IMR-90 (cell line): ENCODE data around the gene ZNF423. TPM values are rescaled to one million over a fixed set of nuclear protein-coding genes. Genes with fewer than 3 reads are reported as not detected.

ENCODE experiments used
- ATAC-seq: fragments of 200-7000 bp; cut with Tn5 transposase; 2 replicates; pipeline ENCODE4 v1.9.1; 2020; ENCODE audit warnings: low read depth, mild to moderate bottlenecking, moderate library complexity
- BruUV-seq: library from RNA; stranded (reverse); fragments of 400-500 nt; replicated peaks from 2 replicates; lab custom pipeline; 2021; lab: Mats Ljungman, UMichigan
- CTCF ChIA-PET: fragments of 300-600 bp; formaldehyde crosslinking; extraction: SDS; loops from one replicate; lab custom pipeline; 2021; ENCODE audit warnings: antibody characterized with exemption; lab: Yijun Ruan, JAX
- POLR2A ChIA-PET: fragments of 300-600 bp; sonication (Branson Sonifier 250); formaldehyde crosslinking; loops from one replicate; lab custom pipeline; 2022; ENCODE audit warnings: antibody characterized with exemption; ENCODE audit not compliant: unreplicated experiment; lab: Charles Lee
- DNase-seq: peaks from one replicate; pipeline ENCODE4 v3.0.0; 2013
- H2AFZ ChIP-seq: replicated peaks from 2 replicates; pipeline ENCODE3; 2013; ENCODE audit warnings: low read length, mild to moderate bottlenecking; ENCODE audit not compliant: poor library complexity
- H2AK5ac ChIP-seq: 2 replicates; pipeline ENCODE4 v1.6.1; 2013; ENCODE audit warnings: low read depth, low read length, inconsistent platforms
- H2AK9ac ChIP-seq: replicated peaks from 2 replicates; pipeline ENCODE3; 2013; ENCODE audit warnings: mild to moderate bottlenecking, low read depth, low read length, moderate library complexity; ENCODE audit not compliant: poor library complexity
- H2BK120ac ChIP-seq: 2 replicates; pipeline ENCODE4 v1.6.1; 2013; ENCODE audit warnings: low read depth, low read length, inconsistent platforms
- H2BK15ac ChIP-seq: 3 replicates; pipeline ENCODE4 v1.6.1; 2013; ENCODE audit warnings: low read depth, low read length, inconsistent platforms
- H2BK20ac ChIP-seq: 2 replicates; pipeline ENCODE4 v1.6.1; 2013; ENCODE audit warnings: low read depth, mild to moderate bottlenecking, inconsistent platforms, low read length, moderate library complexity
- H2BK5ac ChIP-seq: 2 replicates; pipeline ENCODE4 v1.6.1; 2013; ENCODE audit warnings: mild to moderate bottlenecking, low read depth, low read length, inconsistent platforms; ENCODE audit not compliant: poor library complexity, severe bottlenecking
- H3K14ac ChIP-seq: replicated peaks from 2 replicates; pipeline ENCODE4 v1.6.1; 2013; ENCODE audit warnings: low read depth, low read length, inconsistent platforms
- H3K18ac ChIP-seq: 2 replicates; pipeline ENCODE4 v1.6.1; 2013; ENCODE audit warnings: low read depth, low read length, control low read depth
- H3K23ac ChIP-seq: 2 replicates; pipeline ENCODE4 v1.6.1; 2013; ENCODE audit warnings: low read depth, low read length, inconsistent platforms
- H3K27ac ChIP-seq: 2 replicates; pipeline ENCODE4 v1.5.1; 2013; ENCODE audit warnings: mild to moderate bottlenecking, control low read depth, low read length; ENCODE audit not compliant: insufficient read depth
- H3K27me3 ChIP-seq: 2 replicates; pipeline ENCODE4 v1.6.1; 2013; ENCODE audit warnings: low read length; ENCODE audit not compliant: control insufficient read depth, insufficient read depth
- H3K36me3 ChIP-seq: 2 replicates; pipeline ENCODE4 v1.6.1; 2013; ENCODE audit warnings: low read length, mixed read lengths; ENCODE audit not compliant: control insufficient read depth, insufficient read depth
- H3K4ac ChIP-seq: 2 replicates; pipeline ENCODE4 v1.6.1; 2013; ENCODE audit warnings: low read depth, low read length, inconsistent platforms
- H3K4me1 ChIP-seq: 2 replicates; pipeline ENCODE4 v1.6.1; 2013; ENCODE audit warnings: low read length, mixed read lengths; ENCODE audit not compliant: control insufficient read depth, insufficient read depth
- H3K4me2 ChIP-seq: 2 replicates; pipeline ENCODE4 v1.6.1; 2013; ENCODE audit warnings: low read depth, mild to moderate bottlenecking, control low read depth, low read length, moderate library complexity
- H3K4me3 ChIP-seq: 2 replicates; pipeline ENCODE4 v1.5.1; 2013; ENCODE audit warnings: low read depth, mild to moderate bottlenecking, control low read depth, low read length, moderate library complexity; ENCODE audit not compliant: insufficient read depth
- H3K56ac ChIP-seq: 2 replicates; pipeline ENCODE4 v1.6.1; 2013; ENCODE audit warnings: low read length, inconsistent platforms; ENCODE audit not compliant: insufficient read depth; ENCODE audit errors: extremely low read depth
- H3K79me1 ChIP-seq, 2 experiments: 2 replicates each; pipeline ENCODE4 v1.6.1; 2013; ENCODE audit warnings: low read length in 2 of 2, inconsistent platforms in 1 of 2, low read depth in 1 of 2
- H3K9ac ChIP-seq: 2 replicates; pipeline ENCODE4 v1.6.1; 2013; ENCODE audit warnings: low read depth, low read length, control low read depth
- H3K9me1 ChIP-seq: 2 replicates; pipeline ENCODE4 v1.6.1; 2013; ENCODE audit warnings: low read length, inconsistent platforms; ENCODE audit not compliant: insufficient read depth
- H3K9me3 ChIP-seq: 2 replicates; pipeline ENCODE4 v1.6.1; 2013; ENCODE audit warnings: low read length; ENCODE audit not compliant: control insufficient read depth, insufficient read depth
- H4K20me1 ChIP-seq: 2 replicates; pipeline ENCODE4 v1.6.1; 2013; ENCODE audit warnings: low read length, inconsistent platforms; ENCODE audit not compliant: insufficient read depth
- H4K5ac ChIP-seq: 2 replicates; pipeline ENCODE4 v1.6.1; 2013; ENCODE audit warnings: mild to moderate bottlenecking, low read depth, low read length, control low read depth
- H4K8ac ChIP-seq, 2 experiments: 2 replicates each; pipeline ENCODE4 v1.6.1; 2013; ENCODE audit warnings: low read depth in 2 of 2, low read length in 2 of 2, control low read depth in 1 of 2, inconsistent platforms in 1 of 2
- H4K91ac ChIP-seq: 2 replicates; pipeline ENCODE4 v1.6.1; 2013; ENCODE audit warnings: low read depth, low read length, inconsistent platforms; ENCODE audit not compliant: insufficient read depth
- BHLHE40 ChIP-seq: fragments of 150-350 bp; IDR thresholded peaks from 2 replicates; pipeline ENCODE4 v1.6.1; 2016; ENCODE audit warnings: mild to moderate bottlenecking, low read depth, low read length
- CEBPB ChIP-seq: IDR thresholded peaks from 2 replicates; pipeline ENCODE4 v1.6.1; 2012; ENCODE audit warnings: low read depth, low read length, improper control_type of control experiment
- CHD1 ChIP-seq: IDR thresholded peaks from 2 replicates; pipeline ENCODE4 v1.6.1; 2012; ENCODE audit warnings: low read depth, low read length, improper control_type of control experiment
- FOS ChIP-seq: fragments of 150-350 bp; IDR thresholded peaks from 2 replicates; pipeline ENCODE4 v1.6.1; 2016; ENCODE audit warnings: low read depth, low read length
- MAZ ChIP-seq: IDR thresholded peaks from 2 replicates; pipeline ENCODE4 v1.6.1; 2012; ENCODE audit warnings: low read depth, mild to moderate bottlenecking, low read length, improper control_type of control experiment, moderate library complexity, borderline replicate concordance
- MXI1 ChIP-seq: IDR thresholded peaks from 2 replicates; pipeline ENCODE4 v1.6.1; 2012; ENCODE audit warnings: low read depth, mild to moderate bottlenecking, low read length, moderate library complexity, borderline replicate concordance
- NFE2L2 ChIP-seq: fragments of 150-350 bp; IDR thresholded peaks from 2 replicates; pipeline ENCODE4 v1.6.1; 2016; ENCODE audit warnings: low read depth, mild to moderate bottlenecking, low read length
- POLR2A ChIP-seq: IDR thresholded peaks from 2 replicates; pipeline ENCODE4 v1.6.1; 2012; ENCODE audit warnings: mild to moderate bottlenecking, low read depth, low read length
- RAD21 ChIP-seq: IDR thresholded peaks from 2 replicates; pipeline ENCODE4 v1.6.1; 2012; ENCODE audit warnings: low read length, improper control_type of control experiment
- RCOR1 ChIP-seq: IDR thresholded peaks from 2 replicates; pipeline ENCODE4 v1.6.1; 2012; ENCODE audit warnings: mild to moderate bottlenecking, low read length, improper control_type of control experiment; ENCODE audit not compliant: insufficient replicate concordance
- RFX5 ChIP-seq: IDR thresholded peaks from 2 replicates; pipeline ENCODE4 v1.8.0; 2012; ENCODE audit warnings: low read depth, mild to moderate bottlenecking, low read length, moderate library complexity
- SMC3 ChIP-seq: fragments of 150-350 bp; IDR thresholded peaks from 2 replicates; pipeline ENCODE4 v1.6.1; 2016; ENCODE audit warnings: low read depth, mild to moderate bottlenecking, antibody characterized with exemption, low read length, moderate library complexity
- WGBS, 2 experiments: methylation state at CpG; one replicate each; pipeline versions ENCODE4 v1.1.5 to v1.1.7; 2013; ENCODE audit warnings: missing lambda C conversion rate in 2 of 2; ENCODE audit not compliant: insufficient read length in 1 of 2; ENCODE audit errors: extremely low coverage in 2 of 2; 5-methylcytosine and 5-hydroxymethylcytosine counted together
- dilution Hi-C: fragments of 300-500 bp; cut with HindIII; formaldehyde crosslinking; loops from one replicate; pipeline ENCODE4 v1.14.3; 2018; ENCODE audit warnings: low sequenced_read_pairs; ENCODE audit not compliant: unreplicated experiment
- in situ Hi-C: fragments of 300-500 bp; cut with MboI; formaldehyde crosslinking; loops from 3 replicates; pipeline ENCODE4 v1.14.3; 2019; ENCODE audit warnings: low sequenced_read_pairs, inconsistent platforms, mixed read lengths
- intact Hi-C: fragments of 100-400 bp; cut with micrococcal nuclease; formaldehyde crosslinking; loops from 2 replicates; pipeline ENCODE4 v1.10.0; 2022
- polyA plus RNA-seq, 3 experiments: library from polyadenylated mRNA; depleted of rRNA; stranded (reverse); fragments of >200 nt; gene quantifications; 2 replicates each; pipeline ENCODE4 v1.2.3, GENCODE V29; 2012; ENCODE audit warnings: low replicate concordance in 1 of 3
- total RNA-seq: library from RNA; depleted of rRNA; stranded (reverse); fragments of >200 nt; gene quantifications from 2 replicates; pipeline ENCODE4 v1.2.3, GENCODE V29; 2012
- TF ChIP-seq, protein P1 (sequence below): fragments of 150-350 bp; IDR thresholded peaks from 2 replicates; pipeline ENCODE4 v1.6.1; 2016; ENCODE audit warnings: low read depth, mild to moderate bottlenecking, low read length, moderate library complexity, borderline replicate concordance
- TF ChIP-seq, protein P2 (sequence below): conservative IDR thresholded peaks from 2 replicates; pipeline ENCODE4 v1.5.1; 2012; ENCODE audit warnings: mild to moderate bottlenecking, low read depth, low read length, improper control_type of control experiment
- TF ChIP-seq, protein P3 (sequence below): fragments of 150-350 bp; IDR thresholded peaks from 2 replicates; pipeline ENCODE4 v1.6.1; 2017; ENCODE audit warnings: mild to moderate bottlenecking, antibody characterized with exemption, low read length, low read depth

ZNF423 gene
- total and polyA plus RNA-seq, 2 of the 4 experiments (the other 2 are of a cell fraction) = under 0.01 to 0.10 TPM

DNA sequence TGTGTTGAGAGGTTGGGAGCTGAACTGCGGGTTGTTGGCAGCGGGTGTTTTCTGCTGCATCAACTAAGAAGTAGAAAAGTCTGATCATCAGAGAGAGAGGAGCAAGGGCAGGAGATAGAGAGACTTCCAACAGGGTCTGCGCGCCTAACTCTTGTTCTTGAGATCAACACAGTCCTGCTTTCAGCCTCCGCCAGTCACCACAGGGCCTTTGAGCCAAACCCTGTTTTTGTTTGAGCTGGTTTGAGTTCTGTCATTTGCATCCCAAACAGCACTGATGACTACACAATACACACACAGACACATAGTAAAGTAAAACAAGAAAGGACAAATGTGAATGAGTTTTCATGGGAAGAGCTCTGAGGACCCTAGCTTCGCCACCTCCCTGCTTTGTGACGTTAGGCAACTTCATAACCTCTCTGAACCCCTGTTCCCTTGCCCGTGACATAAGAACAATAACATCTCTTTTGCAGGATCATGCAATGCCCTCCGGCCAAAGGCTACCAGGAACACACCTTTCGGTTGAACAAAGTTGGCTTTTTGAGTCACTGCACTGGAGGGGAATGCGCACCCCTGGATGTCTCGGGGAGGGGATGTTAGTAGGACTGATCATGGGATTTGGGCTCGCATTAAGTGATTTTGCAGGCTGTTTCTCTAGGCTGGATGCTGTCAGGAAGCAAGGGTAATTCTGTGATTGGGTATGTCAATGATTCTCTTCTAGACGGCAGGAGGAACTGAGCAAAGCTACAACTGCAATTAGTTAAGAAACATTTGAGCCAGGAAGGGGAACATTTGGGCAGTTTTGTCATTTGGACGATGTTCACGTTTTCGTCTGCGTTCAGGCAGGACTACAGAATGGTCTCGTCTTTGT is 390.0 kb downstream of the ZNF423 start:
- in situ Hi-C loops = no loop called here
- TF ChIP-seq POLR2A (no peak), MAZ (no peak), FOS (no peak), CEBPB (no peak), MXI1 (no peak), SMC3 (no peak), RFX5 (no peak), RCOR1 (no peak), RAD21 (no peak), NFE2L2 (no peak), CHD1 (no peak), BHLHE40 (no peak)
- TF ChIP-seq, protein P1, sequence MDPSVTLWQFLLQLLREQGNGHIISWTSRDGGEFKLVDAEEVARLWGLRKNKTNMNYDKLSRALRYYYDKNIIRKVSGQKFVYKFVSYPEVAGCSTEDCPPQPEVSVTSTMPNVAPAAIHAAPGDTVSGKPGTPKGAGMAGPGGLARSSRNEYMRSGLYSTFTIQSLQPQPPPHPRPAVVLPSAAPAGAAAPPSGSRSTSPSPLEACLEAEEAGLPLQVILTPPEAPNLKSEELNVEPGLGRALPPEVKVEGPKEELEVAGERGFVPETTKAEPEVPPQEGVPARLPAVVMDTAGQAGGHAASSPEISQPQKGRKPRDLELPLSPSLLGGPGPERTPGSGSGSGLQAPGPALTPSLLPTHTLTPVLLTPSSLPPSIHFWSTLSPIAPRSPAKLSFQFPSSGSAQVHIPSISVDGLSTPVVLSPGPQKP = no peak
- TF ChIP-seq, protein P2, sequence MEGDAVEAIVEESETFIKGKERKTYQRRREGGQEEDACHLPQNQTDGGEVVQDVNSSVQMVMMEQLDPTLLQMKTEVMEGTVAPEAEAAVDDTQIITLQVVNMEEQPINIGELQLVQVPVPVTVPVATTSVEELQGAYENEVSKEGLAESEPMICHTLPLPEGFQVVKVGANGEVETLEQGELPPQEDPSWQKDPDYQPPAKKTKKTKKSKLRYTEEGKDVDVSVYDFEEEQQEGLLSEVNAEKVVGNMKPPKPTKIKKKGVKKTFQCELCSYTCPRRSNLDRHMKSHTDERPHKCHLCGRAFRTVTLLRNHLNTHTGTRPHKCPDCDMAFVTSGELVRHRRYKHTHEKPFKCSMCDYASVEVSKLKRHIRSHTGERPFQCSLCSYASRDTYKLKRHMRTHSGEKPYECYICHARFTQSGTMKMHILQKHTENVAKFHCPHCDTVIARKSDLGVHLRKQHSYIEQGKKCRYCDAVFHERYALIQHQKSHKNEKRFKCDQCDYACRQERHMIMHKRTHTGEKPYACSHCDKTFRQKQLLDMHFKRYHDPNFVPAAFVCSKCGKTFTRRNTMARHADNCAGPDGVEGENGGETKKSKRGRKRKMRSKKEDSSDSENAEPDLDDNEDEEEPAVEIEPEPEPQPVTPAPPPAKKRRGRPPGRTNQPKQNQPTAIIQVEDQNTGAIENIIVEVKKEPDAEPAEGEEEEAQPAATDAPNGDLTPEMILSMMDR = no peak
- TF ChIP-seq, protein P3, sequence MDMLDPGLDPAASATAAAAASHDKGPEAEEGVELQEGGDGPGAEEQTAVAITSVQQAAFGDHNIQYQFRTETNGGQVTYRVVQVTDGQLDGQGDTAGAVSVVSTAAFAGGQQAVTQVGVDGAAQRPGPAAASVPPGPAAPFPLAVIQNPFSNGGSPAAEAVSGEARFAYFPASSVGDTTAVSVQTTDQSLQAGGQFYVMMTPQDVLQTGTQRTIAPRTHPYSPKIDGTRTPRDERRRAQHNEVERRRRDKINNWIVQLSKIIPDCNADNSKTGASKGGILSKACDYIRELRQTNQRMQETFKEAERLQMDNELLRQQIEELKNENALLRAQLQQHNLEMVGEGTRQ = no peak
- dilution Hi-C loops = no loop called here
- WGBS, 2 experiments = 66% methylated on average over 11 of the region's 19 CpGs; no CpG with 5 or more reads in 1 of the 2 experiments
- Histone ChIP-seq H3K4ac (no peak overlapping the region), H4K8ac (no peak overlapping the region), H4K20me1 (no peaks in the 10 kb centered on the region), H3K9me1 (no peaks in the 10 kb centered on the region), H2AK5ac (no peak overlapping the region), H3K4me1 (no peaks in the 10 kb centered on the region), H3K79me1 (no peaks in the 10 kb centered on the region), H2AK9ac (no peak overlapping the region), H3K23ac (no peak overlapping the region), H3K18ac (no peak overlapping the region), H3K4me2 (no peak overlapping the region), H2BK20ac (no peak overlapping the region), H3K4me3 (no peak overlapping the region), H3K9me3 (no peaks in the 10 kb centered on the region), H4K5ac (no peak overlapping the region), H2BK120ac (no peak overlapping the region), H3K56ac (no peak overlapping the region), H3K9ac (no peak overlapping the region), H2AFZ (no peak overlapping the region), H2BK15ac (no peak overlapping the region), H3K14ac (no peak overlapping the region), H3K36me3 (no peaks in the 10 kb centered on the region), H3K27ac (no peak overlapping the region), H3K27me3 (peaks cover 6% of the 10 kb centered on the region; the same call in 1 of the 2 replicates), H2BK5ac (no peak overlapping the region), H4K91ac (no peak overlapping the region)
- POLR2A ChIA-PET = no interaction called here
- no peak for ATAC-seq
- CTCF ChIA-PET = no interaction called here
- DNase-seq = no peak
- intact Hi-C loops = no loop called here
- no TSS peak for BruUV-seq
